G401.6 (cell line): ENCODE measurements around the gene PRDM16.

ENCODE experiments used
- FAIRE-seq: peaks from 2 replicates; lab custom pipeline; 2012; peaks lifted over from hg19 to GRCh38; lab: Jason Lieb, UNC

Gene PRDM16

DNA sequence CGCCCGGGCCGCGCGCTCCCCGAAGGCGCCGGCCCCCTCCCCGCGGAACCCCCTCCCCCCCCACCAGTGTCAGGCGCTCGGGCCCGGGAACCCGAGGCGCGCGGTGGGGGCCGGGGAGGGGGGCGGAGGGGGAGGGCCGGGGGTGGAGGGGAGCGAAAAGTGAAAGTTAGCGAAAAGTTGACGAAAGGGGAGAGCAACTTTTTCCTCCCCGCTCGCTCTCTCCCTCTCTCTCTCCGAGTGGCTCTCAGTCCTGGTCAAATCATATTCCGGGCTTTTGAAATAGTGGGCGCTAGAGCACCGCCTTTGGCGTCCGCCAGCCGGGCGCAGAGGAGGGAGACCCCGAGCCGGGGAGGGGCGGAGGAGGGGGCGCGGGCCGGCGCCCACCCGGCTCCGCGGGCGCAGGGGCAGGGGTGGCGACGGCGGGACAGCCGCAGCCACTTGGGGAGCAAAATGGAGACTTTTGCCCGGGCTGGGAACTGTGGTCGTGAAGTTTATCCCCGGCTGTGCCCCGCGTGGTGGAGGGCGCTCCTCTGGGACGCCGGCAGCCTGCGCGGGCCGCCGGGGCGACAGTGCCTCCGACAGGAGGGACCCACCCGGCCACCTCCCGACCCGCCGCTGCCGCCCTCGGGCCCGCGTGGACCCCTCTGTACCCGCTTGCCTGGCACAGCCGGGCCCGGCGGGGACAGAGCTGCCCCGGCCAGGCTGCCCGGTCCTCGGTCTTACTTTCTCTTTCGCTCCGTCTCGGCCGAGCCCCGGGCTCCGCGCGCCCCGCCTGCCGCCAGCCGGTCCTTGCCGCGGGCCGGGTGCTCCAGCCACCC, 697 bp downstream of the PRDM16 start:
- FAIRE-seq: no peak

DNA sequence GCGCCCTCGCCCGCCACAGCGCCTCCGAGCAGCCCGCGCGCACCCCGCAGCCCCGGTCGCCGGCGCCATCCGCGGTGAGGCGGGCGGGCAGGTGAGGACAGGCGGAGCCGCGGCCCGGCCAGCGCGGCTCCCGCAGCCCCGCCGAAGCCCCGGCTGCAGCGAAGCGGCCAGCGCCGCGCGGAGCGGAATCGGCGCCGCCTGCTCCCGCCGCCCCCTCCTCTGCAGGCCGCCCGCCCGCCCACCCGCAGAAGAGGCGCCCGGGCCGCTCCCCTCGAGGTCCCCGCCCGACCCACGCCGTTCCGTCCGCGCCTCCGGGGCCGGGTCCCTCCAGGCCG, 1.3 kb downstream of the PRDM16 start:
- FAIRE-seq: no peak

DNA sequence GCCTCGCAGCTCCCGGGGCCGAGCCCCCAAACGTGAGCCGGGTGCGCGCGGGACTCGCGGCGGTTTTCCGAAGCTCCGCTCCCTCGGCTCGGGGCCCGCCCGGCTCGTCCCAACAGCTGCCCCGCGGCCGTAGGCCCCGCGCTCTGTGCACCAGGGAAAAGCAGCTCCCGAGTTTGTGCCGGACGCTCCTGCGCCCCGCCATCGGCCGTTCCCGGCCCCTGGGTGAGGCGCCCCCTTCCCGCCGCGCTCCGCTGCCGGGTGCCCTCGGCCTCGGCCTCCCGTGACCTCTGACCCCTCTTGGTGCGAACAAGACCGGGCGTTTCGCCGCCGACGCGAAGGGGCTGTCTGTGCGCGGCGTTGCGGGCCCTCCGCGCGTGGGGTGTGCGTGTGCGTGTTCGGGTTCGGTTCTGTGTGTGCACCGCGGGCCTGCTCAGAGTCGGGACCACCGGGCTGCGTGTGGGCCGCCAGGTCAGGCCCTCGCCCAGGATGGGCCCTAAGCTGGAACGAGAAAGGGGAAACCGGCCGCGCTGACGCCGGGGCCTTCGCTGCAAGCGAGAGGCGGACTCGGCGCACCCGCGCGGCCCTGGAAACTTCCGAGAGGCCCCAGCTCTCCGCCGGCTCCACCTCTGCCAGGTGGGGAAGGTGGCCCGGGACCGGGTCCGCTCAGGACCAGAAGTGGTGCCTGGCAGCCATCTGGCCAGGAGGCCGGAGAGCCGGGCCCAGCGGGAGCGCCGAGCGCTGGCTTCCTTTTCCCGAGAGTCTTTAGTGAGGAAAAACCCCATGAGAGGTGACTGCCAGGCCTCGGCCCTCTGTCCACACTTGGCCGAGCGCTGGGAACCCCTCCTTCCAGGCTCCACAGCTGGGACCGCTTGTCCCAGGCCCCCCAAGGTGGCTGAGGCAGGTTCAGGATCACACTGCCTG, 1.9 kb downstream of the PRDM16 start:
- no peak for FAIRE-seq

DNA sequence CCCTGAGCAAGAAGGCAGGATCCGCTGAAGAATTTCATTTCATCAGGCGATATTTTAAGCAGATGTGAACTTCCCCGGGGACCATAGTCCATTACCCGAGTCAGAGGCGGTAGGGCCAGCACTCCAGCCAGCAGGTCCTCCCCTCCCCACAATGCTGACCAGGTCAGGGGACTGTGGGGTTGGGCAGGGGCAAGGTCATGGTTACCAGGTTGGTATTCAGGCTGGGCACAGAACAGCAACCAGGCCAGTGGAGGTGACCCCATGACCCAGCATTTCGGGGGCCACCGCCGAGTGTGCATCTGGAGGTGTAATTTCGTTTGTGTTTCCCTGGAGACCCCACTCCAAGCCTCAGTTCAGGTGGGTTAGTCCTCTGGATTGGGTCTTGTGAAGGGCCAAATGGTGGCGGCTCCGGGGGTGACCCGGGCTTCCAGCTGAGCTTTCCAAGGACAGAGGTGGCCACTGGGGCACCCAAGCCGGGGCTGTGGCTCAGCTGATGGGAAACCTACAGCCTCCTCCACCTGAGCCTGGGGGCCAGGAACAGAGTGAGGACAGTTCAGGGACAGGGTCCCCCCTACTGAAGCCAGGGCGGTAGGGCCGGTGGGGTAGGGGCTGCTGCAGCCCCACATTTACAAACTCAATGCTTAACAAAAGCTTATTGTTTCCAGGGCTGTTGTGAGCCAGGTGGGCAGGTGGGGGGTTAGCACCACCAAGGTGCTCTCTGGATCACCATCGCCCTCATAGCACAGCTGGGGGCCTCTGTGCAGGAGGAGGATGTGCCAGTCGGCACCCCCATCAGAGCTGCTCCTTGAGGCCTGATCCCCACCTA, 2.8 kb downstream of the PRDM16 start:
- no peak for FAIRE-seq

DNA sequence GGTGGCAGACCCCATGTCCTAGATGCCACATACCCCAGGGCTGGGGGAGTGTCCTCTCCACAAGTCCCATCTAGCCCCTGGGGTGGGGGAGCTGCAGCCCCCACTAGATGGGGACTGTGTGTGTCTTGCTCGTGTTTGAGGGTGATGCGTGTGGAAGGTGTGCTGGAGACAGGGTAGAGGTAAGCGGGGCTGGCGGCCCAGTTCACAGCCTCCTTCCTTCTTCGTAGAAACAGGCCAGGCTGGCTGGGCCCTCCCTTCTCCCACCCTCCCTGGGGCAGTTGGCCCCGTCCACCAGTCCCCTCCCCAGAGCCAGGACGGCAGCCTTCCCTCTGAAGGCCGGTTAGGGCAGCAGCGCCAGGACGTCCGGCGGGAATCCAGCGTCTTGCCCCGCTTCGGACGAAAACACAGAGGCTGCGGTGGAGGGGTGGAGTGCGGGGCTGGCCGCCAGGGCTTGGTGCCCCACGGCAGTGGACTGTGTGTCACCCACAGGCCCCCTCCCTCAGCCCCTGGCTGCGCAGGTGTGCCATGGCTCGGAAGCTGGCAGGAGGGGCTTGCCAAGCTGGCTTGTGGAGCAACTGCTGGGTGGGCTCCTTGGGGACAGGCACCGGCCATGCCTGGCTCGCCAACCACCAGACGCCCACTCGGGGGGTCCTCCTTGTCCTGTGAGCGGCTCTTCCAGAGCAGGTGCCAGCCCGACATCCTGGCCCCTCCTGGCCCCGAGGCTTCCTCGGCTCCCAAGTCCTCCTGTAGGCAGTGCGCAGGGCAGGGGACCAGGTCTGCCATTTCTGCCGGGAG, 3.6 kb downstream of the PRDM16 start:
- no peak for FAIRE-seq

DNA sequence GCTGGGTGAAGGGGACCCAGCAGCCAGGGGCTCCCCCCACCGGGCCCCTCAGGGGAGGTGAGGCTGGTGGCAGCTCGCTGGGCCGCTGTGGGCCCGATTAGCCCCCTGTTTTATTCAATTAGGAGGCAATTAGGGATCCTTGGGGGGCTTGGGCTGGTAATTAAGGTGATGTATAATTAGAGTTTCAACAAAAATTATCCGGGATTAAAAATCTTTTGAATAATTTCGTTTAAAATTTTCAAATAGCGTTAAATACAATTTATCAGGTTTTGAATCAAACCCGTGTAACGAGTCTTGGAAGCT, 4.1 kb downstream of the PRDM16 start:
- no peak for FAIRE-seq

DNA sequence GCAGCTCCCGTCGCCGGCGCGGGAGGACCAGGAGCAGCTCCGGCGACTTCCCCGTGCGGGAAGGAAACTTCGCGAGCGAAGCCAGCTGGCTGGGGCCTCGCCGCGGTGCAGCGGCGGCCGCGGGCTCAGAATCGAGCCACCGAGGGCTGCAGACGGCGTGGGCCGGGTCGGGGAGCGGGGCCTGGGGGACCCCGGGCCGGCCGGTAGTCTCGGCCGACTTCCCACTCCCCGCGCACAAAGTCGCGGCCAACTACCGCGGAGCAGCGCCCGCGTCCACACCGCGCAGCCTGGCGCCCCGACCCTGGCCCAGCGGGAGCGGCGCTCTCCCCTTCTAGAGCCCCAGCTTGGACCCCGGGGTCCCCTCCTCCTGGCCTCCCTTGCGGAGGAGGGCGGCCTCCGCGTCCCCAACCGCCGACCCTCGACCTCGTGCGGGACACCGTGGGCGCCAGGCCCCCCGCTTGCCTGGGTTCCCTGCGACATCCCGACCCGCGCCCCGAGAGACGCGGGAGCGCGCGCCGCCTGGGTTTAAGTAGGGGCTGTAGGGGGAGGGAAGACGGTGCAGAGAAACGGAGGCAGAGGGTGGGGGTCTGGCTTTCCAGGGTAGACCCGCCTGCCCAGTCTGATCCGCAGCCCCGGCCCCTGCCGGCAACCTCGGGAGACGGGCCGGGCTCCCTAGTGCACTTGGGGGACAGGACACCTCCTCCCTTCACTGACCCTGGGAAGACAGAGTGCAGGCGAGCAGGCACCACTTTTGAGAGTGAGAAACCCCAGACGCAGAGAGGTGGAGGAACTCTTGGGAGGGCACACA, 4.7 kb downstream of the PRDM16 start:
- FAIRE-seq: no peak

DNA sequence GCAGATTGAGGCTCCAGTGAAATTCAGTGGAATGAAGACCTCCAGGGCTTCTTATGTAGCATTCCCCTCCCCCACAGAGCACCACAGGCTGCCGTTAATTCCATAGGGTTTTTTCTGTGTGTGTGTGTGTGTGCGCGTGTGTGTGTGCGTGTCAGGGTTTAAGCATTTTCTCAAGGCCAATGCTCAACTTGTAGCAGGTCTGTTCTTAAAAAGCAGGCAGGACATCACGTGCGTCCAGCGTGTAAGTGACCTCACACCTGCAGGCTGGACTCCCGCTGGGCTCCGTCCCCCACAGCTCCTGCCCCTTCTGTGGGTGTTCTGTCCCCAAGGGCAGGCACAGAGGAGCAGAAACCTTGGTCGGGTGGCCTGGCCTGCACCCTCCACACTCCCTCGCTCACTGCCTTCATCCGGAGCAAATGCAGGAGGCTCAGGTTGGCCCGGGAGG, 5.3 kb downstream of the PRDM16 start:
- no peak for FAIRE-seq

DNA sequence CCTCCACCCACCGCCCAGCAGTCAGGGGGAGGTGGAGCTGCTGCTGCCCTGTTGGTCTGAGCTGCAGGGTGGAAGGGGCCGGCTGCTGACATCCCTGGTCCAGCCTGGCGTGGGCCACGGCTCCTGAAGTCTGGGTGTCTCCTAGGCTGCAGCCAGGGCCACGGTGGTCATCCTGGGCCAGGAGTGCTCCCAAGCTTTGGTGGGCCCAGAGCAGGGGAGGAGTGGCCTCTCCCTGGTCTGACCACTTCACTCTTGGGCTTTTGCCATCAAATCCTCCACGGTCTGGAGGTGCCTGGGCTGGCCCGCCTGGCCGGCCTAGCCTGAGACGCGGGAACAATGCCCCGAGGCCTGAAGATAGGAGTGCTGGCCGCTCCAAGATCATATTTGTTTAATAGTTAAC, 5.8 kb downstream of the PRDM16 start:
- FAIRE-seq: no peak

DNA sequence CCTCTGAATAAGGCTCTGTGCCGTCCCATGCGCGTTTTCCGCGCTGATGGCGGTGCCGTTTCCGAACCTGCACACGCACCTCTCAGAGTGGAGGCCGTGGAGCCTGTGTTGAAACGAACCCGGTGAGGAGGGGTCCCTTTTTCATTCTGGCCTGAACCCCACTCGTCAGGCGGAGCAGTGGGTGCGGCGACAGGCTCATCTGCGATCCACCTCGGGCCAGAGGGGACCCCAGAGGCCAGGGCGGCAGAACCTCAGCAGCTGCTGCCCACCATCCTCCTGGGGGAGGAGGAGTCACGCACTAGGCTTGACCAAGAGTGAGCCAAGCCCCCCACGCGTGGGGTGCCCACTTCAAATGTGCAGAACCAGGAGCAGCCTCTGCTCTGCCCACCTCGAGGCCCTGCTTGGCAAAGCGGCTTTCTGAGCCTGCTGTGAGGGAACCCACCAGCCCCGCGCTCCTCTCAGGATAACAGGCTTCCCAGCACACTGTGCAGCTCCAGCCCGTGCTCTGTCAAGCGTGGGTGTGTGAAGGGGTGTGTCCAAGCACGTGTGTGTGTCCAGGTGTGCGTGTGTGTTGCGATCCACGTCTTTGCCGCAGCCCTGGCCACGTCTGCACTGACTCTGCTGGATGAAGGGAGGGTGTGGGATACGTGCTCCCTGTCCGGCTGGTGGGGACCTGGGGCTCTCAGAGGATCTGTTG, 6.8 kb downstream of the PRDM16 start:
- FAIRE-seq: no peak

DNA sequence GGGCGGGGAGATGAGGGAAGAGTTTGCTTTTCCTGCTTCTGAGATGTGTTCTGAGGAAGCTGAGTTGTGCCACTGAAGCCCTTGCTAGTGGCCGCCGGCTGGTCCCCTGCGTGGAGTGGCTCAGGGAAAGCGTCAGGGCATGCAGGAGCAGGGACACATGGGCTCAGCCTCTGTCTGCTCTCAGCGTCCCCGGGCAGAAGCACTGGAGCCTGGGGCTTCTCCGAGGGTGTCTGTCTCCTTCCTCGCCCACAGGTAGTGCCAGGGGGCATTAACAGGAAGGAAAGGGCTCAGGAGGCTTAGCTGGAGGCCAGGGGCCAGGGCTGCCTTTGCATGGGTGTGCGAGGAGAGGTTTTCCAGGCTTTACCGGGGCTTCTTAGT, 7.3 kb downstream of the PRDM16 start:
- no peak for FAIRE-seq

DNA sequence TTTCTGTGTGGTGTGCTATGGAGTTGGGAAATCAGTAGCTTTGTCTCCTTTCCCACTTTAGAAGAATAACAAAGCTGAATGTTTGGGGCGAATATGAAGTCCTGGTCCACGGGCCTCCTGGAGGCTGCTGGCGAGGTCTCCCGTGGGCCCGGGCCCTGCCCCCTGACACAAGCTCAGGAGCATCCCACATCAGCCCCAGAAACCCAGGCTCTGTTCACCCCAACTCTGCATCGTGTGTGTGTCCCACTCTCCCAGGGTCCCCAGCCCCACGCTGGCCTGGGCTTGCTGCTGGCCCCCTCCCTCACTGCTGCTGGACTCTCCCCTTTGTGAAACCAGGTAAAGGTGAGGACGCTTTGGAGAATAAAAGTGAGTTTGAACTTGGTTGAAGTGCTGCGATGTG, 8.1 kb downstream of the PRDM16 start:
- FAIRE-seq: no peak

DNA sequence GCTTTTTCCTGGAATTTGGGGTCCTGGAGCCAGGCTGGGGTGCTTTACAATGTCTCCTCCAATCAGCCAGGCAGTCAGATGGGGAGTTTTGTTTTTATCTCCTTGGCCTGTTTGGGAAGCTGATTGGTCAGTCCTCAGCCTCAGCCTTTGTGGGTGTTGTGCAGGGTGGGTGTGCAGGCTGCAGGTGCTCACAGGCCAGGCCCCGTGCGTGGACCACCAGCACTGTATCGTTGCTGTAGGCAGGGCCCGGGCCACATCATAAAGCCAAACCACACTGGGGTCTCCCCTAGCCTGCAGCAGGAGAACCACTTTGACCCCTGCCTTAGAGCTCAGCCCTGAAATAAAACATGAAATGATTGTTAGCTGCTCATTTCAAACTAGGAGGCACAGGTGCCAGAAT, 8.6 kb downstream of the PRDM16 start:
- no peak for FAIRE-seq

DNA sequence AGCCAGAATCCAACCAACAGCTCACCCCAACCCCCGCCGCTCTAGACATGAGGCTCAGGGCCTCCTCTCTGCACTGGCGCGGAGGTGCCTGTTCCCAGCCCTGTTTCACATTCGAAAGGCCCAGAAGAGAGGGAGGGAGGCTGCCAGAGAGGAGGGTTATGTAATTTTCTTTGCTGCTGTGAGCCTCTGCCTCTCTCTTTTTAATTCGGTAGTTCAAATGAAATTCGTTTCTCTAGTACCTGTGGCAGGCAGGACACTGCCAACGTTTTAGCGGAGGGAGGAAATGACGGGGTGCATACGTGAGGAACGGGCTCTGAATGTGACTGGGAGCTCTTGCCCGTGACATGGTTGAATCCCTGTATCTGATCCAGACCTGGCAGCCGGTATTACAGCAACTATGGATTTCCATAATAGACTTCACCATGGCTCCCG, 9.4 kb downstream of the PRDM16 start:
- FAIRE-seq: no peak

DNA sequence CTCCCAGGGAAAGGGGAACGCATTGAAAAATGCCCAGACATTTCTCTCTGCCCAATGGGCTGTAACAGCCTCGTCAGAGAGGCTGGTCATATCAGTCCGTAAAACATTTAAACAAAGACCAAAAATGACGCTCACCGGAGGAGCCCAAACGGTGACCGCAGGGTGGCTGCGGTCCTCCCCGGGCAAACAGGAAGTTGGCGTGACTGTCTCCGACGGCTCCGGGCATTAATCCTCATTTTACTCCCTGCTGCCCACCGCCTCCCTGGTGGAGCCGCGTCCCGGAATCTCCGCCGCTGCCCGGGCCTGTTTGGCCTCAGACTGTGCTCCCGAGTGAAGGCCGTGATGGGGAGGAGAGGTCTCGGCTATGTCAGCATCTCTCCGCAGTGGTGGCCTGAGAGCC, 9.9 kb downstream of the PRDM16 start:
- FAIRE-seq: no peak

DNA sequence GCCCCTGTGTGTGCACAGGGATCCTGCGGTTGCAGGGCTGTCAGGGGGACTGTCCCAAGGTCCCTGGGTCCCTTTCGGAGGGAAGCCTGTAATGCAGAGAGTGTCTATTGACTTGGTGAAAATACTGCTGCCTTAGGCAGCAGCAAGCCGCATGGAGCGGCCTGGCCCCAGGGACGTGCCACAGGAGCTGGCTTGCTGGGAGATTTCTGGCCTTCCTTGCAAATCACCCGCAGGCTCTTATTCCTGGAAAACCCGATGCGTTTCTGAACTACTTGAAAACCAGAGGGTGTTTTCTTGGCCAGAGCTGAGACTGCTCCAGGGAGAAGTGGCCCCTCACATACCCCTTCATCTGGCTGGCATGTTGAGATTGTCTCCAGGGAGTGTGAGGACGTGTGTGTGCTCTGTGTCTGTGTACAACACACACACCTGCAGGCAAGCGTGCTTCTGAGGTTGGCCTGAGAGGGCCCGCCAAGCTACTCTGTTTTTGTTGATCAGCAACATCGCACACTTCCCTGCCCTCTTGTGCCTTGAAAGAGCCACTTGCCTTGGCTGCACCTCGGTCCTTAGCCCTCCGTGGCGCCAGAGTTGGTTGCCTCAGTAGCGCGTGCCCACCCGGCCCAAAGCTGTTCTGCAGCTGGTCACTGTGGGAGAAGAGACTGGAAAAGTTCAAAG, 10.5 kb downstream of the PRDM16 start:
- FAIRE-seq: no peak

DNA sequence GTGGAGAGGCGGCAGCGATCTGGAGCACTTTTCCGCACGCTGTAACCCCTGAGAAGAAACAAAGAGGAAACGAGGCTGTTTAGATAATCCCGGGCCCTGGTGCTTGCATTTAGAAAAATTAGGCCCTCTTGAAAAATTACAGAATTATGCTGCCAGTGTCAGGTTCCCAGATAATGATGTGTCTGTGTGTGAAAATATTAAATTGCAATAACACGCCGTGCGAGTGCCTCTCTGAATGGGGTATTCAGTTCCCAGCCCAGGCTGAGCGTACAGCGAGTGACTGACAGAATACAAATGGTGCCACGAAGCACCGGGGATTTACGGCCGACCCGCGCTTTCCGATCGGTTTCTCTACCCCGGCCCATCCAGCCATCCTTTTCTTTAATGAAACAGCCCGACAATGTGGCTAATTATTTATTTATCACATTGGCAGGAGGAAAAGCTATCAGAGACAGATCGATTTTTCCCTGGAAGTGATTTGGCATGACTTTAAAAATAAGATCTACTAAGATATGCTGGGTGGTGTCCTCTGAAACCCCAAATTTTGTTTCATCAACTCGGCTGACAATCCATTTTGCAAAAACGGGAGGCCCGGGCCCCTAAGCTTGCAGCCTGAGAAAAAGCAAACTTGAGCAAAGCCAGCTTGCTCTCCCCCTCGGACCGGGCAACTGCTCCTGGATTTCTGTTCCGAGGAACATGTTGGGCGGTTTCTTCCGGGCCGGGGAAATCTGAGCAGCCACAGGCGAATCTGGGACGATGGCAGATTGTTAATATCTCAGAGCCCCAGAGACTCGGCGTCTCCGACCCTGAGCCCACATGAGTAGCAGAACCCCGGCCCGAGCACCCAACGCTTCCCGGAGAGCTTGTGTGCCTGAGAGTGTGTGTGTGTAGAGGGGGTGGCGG, 11.3 kb downstream of the PRDM16 start:
- FAIRE-seq: no peak

DNA sequence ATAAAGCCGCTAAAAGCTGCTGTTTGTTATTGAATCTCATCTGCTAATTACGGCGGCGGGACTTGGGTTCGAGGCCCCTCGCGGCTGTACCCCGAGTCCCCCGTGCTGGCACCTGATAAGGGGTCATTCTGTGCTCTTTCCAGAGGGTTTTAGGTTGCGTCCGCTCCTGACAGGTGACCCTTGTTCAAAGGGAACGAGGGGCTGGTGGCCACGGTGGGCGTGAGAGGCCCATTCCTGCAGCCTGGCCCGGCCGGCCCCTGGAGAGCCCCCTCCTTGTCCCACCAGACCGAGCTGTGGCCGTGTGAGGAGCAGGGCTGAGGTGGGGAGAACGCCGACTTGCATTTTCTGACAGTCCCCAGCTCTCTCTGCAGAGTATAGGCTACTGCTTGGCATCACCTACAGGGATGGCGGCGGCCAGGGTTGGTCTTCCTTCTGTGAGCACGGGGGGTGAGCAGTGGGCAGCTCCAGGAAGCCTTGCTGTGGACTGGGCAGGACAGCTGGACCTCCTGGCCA, 12.2 kb downstream of the PRDM16 start:
- no peak for FAIRE-seq

DNA sequence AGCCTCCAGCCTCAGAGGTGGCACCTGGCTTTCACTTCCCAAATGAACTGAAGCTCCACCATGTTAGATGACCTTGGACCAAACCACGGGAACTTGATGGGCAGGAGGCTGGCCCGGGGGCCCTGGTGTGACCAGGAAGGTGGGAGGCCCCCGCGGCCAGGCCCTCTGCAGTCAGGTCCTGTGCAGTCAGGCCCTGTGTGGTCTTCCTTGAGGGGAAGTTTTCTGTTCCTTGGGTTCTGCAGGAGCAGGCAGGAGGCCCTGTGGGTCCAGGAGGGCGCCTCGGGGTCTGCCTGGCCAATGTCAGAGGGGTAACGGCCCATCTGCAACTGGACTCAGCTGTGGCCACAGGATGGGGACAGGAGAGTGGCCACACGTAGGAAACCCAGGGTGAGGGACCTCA, 13.0 kb downstream of the PRDM16 start:
- FAIRE-seq: no peak
